Mesenchymal stem cell (in vitro differentiated cells and primary cell): ENCODE data around the gene UBE2G2.

Source experiments
- DNase-seq: peaks from one replicate; pipeline ENCODE4 v3.0.0-alpha.2; 2013
- H2AFZ ChIP-seq: one replicate; pipeline ENCODE4 v1.6.1; 2013; ENCODE audit warnings: low read depth, mild to moderate bottlenecking, control low read depth, inconsistent platforms, low read length, moderate library complexity
- H2AK5ac ChIP-seq: 2 replicates; pipeline ENCODE4 v1.6.1; 2013; ENCODE audit warnings: low read length, moderate library complexity, mild to moderate bottlenecking, inconsistent platforms; ENCODE audit not compliant: severe bottlenecking
- H2BK120ac ChIP-seq: one replicate; pipeline ENCODE4 v1.6.1; 2013; ENCODE audit warnings: low read depth, mild to moderate bottlenecking, inconsistent platforms, low read length, moderate library complexity
- H2BK12ac ChIP-seq, 2 experiments: one replicate each; pipeline ENCODE4 v1.6.1; 2013; ENCODE audit warnings: inconsistent platforms in 2 of 2, low read length in 2 of 2, mild to moderate bottlenecking in 2 of 2, moderate library complexity in 2 of 2, control low read depth in 1 of 2
- H2BK15ac ChIP-seq: one replicate; pipeline ENCODE4 v1.6.1; 2013; ENCODE audit warnings: mild to moderate bottlenecking, low read depth, inconsistent platforms; ENCODE audit not compliant: poor library complexity, severe bottlenecking
- H2BK5ac ChIP-seq: 2 replicates; pipeline ENCODE4 v1.6.1; 2013; ENCODE audit warnings: low read depth, mild to moderate bottlenecking, low read length, control low read depth, inconsistent platforms; ENCODE audit not compliant: poor library complexity, severe bottlenecking
- H3K14ac ChIP-seq, 2 experiments: one replicate each; pipeline ENCODE4 v1.6.1; 2013; ENCODE audit warnings: inconsistent platforms in 2 of 2, low read length in 2 of 2, control low read depth in 1 of 2, mild to moderate bottlenecking in 1 of 2, moderate library complexity in 1 of 2
- H3K18ac ChIP-seq, 2 experiments: one replicate each; pipeline ENCODE4 v1.6.1; 2013; ENCODE audit warnings: inconsistent platforms in 2 of 2, low read length in 2 of 2, control low read depth in 1 of 2, low read depth in 1 of 2, mild to moderate bottlenecking in 1 of 2
- H3K23ac ChIP-seq, 2 experiments: one replicate each; pipeline ENCODE4 v1.6.1; 2013; ENCODE audit warnings: inconsistent platforms in 2 of 2, low read length in 2 of 2, mild to moderate bottlenecking in 2 of 2, moderate library complexity in 2 of 2, control low read depth in 1 of 2
- H3K27ac ChIP-seq: 2 replicates; pipeline ENCODE4 v1.5.1; 2013; ENCODE audit warnings: mild to moderate bottlenecking, moderate library complexity, low read length, control low read depth, inconsistent platforms; ENCODE audit not compliant: poor library complexity, severe bottlenecking
- H3K27me3 ChIP-seq, 2 experiments: 2 replicates each; pipeline versions ENCODE4 v1.6.1 to v1.7.0; 2013; ENCODE audit warnings: low read length in 2 of 2, mild to moderate bottlenecking in 2 of 2, moderate library complexity in 2 of 2, control low read depth in 1 of 2, inconsistent platforms in 1 of 2; ENCODE audit not compliant: control insufficient read depth in 1 of 2, insufficient read depth in 1 of 2
- H3K36me3 ChIP-seq, 2 experiments: 2 replicates each; pipeline versions ENCODE4 v1.6.1 to v1.7.0; 2013; ENCODE audit warnings: low read length in 2 of 2, control low read depth in 1 of 2, inconsistent platforms in 1 of 2, low read depth in 1 of 2, mild to moderate bottlenecking in 1 of 2; ENCODE audit not compliant: insufficient read depth in 2 of 2, control insufficient read depth in 1 of 2
- H3K4ac ChIP-seq, 2 experiments: one replicate each; pipeline ENCODE4 v1.6.1; 2013; ENCODE audit warnings: inconsistent platforms in 2 of 2, low read length in 2 of 2, mild to moderate bottlenecking in 2 of 2, moderate library complexity in 2 of 2, control low read depth in 1 of 2, low read depth in 1 of 2
- H3K4me1 ChIP-seq: 2 replicates; pipeline ENCODE4 v1.6.1; 2013; ENCODE audit warnings: low read depth, low read length, control low read depth; ENCODE audit not compliant: control insufficient read depth, insufficient read depth
- H3K4me2 ChIP-seq: 2 replicates; pipeline ENCODE4 v1.6.1; 2013; ENCODE audit warnings: low read length, mild to moderate bottlenecking, inconsistent platforms; ENCODE audit not compliant: poor library complexity, severe bottlenecking
- H3K4me3 ChIP-seq, 2 experiments: 2 replicates each; pipeline versions ENCODE4 v1.5.1 to v1.7.0; 2013; ENCODE audit warnings: low read length in 2 of 2, mild to moderate bottlenecking in 2 of 2, control low read depth in 1 of 2, low read depth in 1 of 2; ENCODE audit not compliant: insufficient read depth in 1 of 2
- H3K79me1 ChIP-seq: replicated peaks from 2 replicates; pipeline ENCODE4 v1.6.1; 2013; ENCODE audit warnings: mild to moderate bottlenecking, control low read depth, low read length, inconsistent platforms; ENCODE audit not compliant: poor library complexity, severe bottlenecking
- H3K9ac ChIP-seq: 2 replicates; pipeline ENCODE4 v1.7.0; 2013; ENCODE audit warnings: mild to moderate bottlenecking, low read length, moderate library complexity
- H3K9me3 ChIP-seq: 2 replicates; pipeline ENCODE4 v1.7.0; 2013; ENCODE audit warnings: mild to moderate bottlenecking, low read length; ENCODE audit not compliant: control insufficient read depth
- H4K8ac ChIP-seq: one replicate; pipeline ENCODE4 v1.6.1; 2013; ENCODE audit warnings: inconsistent platforms, mild to moderate bottlenecking, low read length, moderate library complexity
- H4K91ac ChIP-seq: one replicate; pipeline ENCODE4 v1.6.1; 2013; ENCODE audit warnings: mild to moderate bottlenecking, low read length, inconsistent platforms
- WGBS: methylation state at CpG from one replicate; pipeline ENCODE4 v1.1.7; 2013; ENCODE audit warnings: mixed read lengths; 5-methylcytosine and 5-hydroxymethylcytosine counted together

The UBE2G2 gene

DNA sequence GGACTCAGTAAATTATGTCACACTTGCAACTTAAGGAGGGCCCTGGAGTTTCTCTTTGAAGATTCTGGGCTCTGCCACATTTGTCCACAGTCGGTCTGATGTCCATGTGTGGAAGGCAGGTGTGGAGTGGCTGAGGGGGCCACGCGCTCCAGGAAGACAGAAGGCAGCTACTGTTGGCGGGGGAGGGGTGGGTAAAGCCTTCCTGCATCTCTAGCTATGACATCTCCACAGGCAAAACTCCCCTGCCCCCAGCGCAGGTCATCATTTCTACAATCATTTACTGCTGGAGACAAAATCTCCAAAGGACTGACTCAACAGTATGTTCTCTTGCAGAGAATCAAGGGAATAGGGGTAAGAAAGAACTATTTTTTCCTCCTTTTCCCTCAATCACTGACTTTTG lies 78.9 kb downstream of the UBE2G2 start:
- no peak overlapping the region for H2BK12ac ChIP-seq
- no peak overlapping the region for H2BK120ac ChIP-seq
- no peak overlapping the region for H3K9ac ChIP-seq
- H3K4me3 ChIP-seq = peak overlapping the region in 1 of 2 experiments; percentile 32
- H4K91ac ChIP-seq = no peak overlapping the region
- H4K8ac ChIP-seq = no peak overlapping the region
- H3K23ac ChIP-seq = no peak overlapping the region
- no peak overlapping the region for H3K14ac ChIP-seq
- H2AFZ ChIP-seq = no peak overlapping the region
- no peak overlapping the region for H3K27ac ChIP-seq
- no peak for DNase-seq
- H2BK5ac ChIP-seq = no peak overlapping the region
- no peaks in the 10 kb centered on the region for H3K9me3 ChIP-seq
- no peaks in the 10 kb centered on the region for H3K79me1 ChIP-seq
- no peak overlapping the region for H3K18ac ChIP-seq
- peaks cover 60 to 74% of the 10 kb centered on the region in 2 experiments for H3K27me3 ChIP-seq
- no peak overlapping the region for H3K4me2 ChIP-seq
- H3K4ac ChIP-seq = no peak overlapping the region
- 79% methylated on average over 5 of the region's 5 CpGs for WGBS
- H2BK15ac ChIP-seq = no peak overlapping the region
- no peaks in the 10 kb centered on the region for H3K36me3 ChIP-seq
- no peaks in the 10 kb centered on the region for H3K4me1 ChIP-seq
- no peak overlapping the region for H2AK5ac ChIP-seq

DNA sequence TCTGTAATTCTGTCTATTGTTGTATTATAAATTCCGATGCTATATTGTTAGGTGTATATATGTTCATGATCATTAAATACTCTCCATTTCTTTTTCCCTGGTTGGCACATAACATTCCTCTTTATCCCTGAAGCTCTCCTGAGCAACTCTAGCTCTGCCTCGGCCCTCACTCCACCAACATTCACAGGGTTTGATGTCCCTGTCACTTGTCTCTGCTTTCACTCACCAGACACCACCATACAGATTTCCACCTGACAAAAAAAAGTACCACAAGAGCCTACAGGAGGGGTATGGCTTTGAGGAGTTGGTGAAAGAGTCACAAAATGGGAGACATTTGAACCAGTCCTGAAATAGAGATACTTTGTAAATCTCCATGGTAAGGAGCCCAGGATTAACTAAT lies 81.5 kb downstream of the UBE2G2 start:
- Histone ChIP-seq H3K4me3 (no peak overlapping the region), H3K79me1 (no peaks in the 10 kb centered on the region)
- 63% methylated on average over 1 of the region's 2 CpGs for WGBS

More for the DNA sequence above, 81.5 kb downstream of the UBE2G2 start:
- Histone ChIP-seq H3K4me2 (no peak overlapping the region), H4K91ac (no peak overlapping the region), H2BK5ac (no peak overlapping the region), H3K36me3 (no peaks in the 10 kb centered on the region), H3K9me3 (no peaks in the 10 kb centered on the region), H3K23ac (no peak overlapping the region), H2AFZ (no peak overlapping the region), H2BK12ac (no peak overlapping the region), H3K27me3 (peaks cover 52 to 65% of the 10 kb centered on the region in 2 experiments), H3K18ac (no peak overlapping the region), H3K27ac (no peak overlapping the region), H4K8ac (no peak overlapping the region), H3K4me1 (no peaks in the 10 kb centered on the region), H2AK5ac (no peak overlapping the region), H3K14ac (no peak overlapping the region), H3K4ac (no peak overlapping the region), H3K9ac (no peak overlapping the region), H2BK15ac (no peak overlapping the region), H2BK120ac (no peak overlapping the region)
- DNase-seq = no peak
